ENCODE data around the gene TRPV4.

DNA sequence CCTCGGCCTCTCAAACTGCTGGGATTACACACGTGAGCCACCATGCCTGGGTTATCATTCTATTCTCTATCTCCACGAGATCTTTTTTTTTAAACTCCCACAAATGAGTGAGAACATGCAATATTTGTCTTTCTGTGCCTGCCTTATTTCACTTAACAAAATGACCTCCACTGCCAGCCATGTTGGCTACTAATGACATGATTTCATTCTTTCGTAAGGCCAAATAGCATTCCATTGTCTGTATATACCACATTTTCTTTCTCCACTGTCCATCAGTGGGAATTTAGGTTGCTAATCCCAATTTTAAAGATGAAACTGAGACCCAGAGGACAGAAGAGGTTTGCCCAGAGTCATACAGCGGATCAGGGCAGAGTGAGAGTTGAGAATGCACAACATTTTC, 10.9 kb upstream of the TRPV4 start:
- TF ChIP-seq, protein P1, sequence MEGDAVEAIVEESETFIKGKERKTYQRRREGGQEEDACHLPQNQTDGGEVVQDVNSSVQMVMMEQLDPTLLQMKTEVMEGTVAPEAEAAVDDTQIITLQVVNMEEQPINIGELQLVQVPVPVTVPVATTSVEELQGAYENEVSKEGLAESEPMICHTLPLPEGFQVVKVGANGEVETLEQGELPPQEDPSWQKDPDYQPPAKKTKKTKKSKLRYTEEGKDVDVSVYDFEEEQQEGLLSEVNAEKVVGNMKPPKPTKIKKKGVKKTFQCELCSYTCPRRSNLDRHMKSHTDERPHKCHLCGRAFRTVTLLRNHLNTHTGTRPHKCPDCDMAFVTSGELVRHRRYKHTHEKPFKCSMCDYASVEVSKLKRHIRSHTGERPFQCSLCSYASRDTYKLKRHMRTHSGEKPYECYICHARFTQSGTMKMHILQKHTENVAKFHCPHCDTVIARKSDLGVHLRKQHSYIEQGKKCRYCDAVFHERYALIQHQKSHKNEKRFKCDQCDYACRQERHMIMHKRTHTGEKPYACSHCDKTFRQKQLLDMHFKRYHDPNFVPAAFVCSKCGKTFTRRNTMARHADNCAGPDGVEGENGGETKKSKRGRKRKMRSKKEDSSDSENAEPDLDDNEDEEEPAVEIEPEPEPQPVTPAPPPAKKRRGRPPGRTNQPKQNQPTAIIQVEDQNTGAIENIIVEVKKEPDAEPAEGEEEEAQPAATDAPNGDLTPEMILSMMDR (conservative IDR thresholded peaks at IDR 0.05; ENCODE audit: low read length), result no peak
- no peak for TF ChIP-seq EZH2phosphoT487 (IDR thresholded peaks at IDR 0.05; ENCODE audit: borderline replicate concordance, low read depth, low read length)

All from OCI-LY7 (cell line).